AG09309 (cell line): ENCODE measurements around the gene ALG2.

Source experiments
- DNase-seq: peaks from one replicate; pipeline ENCODE4 v3.0.0-alpha.2; 2010; ENCODE audit warnings: low read depth
- H3K4me3 ChIP-seq: 2 replicates; pipeline ENCODE4 v1.5.1; 2011; ENCODE audit warnings: mild to moderate bottlenecking, low read depth, low read length, moderate library complexity; ENCODE audit not compliant: control insufficient read depth
- CTCF ChIP-seq: IDR thresholded peaks from 2 replicates; pipeline ENCODE4 v1.5.1; 2011; ENCODE audit warnings: mild to moderate bottlenecking, low read depth, low read length, inconsistent platforms; ENCODE audit not compliant: insufficient read depth, control insufficient read depth; ENCODE audit errors: missing control alignments

The ALG2 gene

GRCh38 chr9:99182356-99182755 is 39.4 kb downstream of the ALG2 start:
- TF ChIP-seq CTCF, result no peak
- H3K4me3 ChIP-seq, result no peak overlapping the region
- DNase-seq, result no peak

- TF ChIP-seq CTCF, result no peak
- H3K4me3 ChIP-seq, result no peak overlapping the region
- no peak for DNase-seq
These were observed 40.1 kb downstream of the ALG2 start for GRCh38 chr9:99181621-99182020.

DNA sequence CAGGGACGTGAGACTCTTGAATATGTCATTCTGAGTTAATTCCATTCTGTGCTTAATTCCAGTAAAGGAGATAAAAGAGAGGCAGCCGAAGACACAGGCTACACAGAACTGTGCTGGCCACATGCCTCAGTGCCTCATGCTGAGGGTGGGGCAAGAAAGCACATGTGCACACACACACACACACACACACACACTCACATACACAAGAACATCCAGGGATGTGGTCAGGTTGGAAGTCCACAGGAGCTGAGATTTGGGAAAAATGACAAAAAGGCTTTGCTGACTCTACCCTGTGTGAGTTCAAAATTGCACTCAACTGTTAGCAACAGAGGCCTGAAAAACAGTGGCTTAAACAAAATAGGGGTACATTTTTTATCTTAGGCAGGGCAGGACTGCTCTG is 40.5 kb downstream of the ALG2 start:
- TF ChIP-seq CTCF, result no peak
- H3K4me3 ChIP-seq, result no peak overlapping the region
- DNase-seq, result no peak

DNA sequence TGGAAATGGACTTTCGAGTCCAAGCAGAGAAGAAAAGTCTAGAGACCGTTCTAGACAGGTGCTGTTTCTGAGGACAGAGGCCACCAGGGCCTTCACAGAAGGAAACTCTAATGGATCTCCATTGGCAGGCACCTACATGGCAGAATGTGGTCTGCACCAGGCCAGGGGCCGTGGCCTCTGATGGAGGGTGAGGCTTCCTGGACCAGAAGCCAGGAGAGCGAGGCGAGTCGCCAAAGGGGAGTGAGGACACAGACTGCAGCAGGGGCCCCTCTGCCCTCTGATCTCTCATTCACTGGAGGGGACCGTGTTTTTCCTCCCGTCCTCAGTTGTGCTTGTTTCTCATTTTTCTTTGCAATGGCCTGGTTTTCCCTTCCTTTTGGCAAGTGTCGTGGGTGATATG is 41.1 kb downstream of the ALG2 start:
- H3K4me3 ChIP-seq, result no peak overlapping the region
- DNase-seq, result no peak
- TF ChIP-seq CTCF, result no peak

- TF ChIP-seq CTCF, result no peak
- no peak overlapping the region for H3K4me3 ChIP-seq
- no peak for DNase-seq
These were observed 41.5 kb downstream of the ALG2 start for GRCh38 chr9:99180199-99180598.

- no peak overlapping the region for H3K4me3 ChIP-seq
- no peak for TF ChIP-seq CTCF
- DNase-seq, result no peak
These were observed 42.5 kb downstream of the ALG2 start for GRCh38 chr9:99178912-99179872.
